Measurements from ENCODE around the gene DBX1.

DNA sequence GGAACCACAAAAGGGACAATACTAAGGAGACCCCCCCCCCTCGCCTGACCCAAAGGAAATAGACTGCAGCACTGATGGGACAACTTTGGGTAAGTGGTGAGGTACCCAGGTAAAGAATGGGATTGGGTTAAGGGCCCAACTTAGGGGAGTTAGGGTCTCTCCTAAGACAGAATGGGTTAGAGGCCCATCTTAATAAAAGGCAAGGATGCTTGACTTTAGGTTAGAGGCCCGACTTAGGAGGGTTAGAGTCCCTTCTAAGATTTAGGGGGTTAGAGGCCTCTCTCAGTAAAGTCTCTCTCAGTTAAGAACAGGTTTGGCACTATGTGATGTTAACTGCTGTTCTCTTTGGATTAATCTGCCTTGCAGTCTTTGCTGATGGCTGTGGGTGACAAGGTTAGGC, 41.0 kb upstream of the DBX1 start:
- TF ChIP-seq CTCF (conservative IDR thresholded peaks at IDR 0.05; ENCODE audit: low read length) (no peak), EZH2phosphoT487 (IDR thresholded peaks at IDR 0.05; ENCODE audit: borderline replicate concordance) (no peak)
